ENCODE measurements around the gene TGFBR2.
A peak's percentile ranks its signal among the peaks of the same experiment; 100 is the strongest.
"Not testable (repeated sequence)": the region's sequence is repeated elsewhere in the genome, so short reads cannot be mapped to it uniquely, and the experiment has no call there.

TGFBR2 gene

DNA sequence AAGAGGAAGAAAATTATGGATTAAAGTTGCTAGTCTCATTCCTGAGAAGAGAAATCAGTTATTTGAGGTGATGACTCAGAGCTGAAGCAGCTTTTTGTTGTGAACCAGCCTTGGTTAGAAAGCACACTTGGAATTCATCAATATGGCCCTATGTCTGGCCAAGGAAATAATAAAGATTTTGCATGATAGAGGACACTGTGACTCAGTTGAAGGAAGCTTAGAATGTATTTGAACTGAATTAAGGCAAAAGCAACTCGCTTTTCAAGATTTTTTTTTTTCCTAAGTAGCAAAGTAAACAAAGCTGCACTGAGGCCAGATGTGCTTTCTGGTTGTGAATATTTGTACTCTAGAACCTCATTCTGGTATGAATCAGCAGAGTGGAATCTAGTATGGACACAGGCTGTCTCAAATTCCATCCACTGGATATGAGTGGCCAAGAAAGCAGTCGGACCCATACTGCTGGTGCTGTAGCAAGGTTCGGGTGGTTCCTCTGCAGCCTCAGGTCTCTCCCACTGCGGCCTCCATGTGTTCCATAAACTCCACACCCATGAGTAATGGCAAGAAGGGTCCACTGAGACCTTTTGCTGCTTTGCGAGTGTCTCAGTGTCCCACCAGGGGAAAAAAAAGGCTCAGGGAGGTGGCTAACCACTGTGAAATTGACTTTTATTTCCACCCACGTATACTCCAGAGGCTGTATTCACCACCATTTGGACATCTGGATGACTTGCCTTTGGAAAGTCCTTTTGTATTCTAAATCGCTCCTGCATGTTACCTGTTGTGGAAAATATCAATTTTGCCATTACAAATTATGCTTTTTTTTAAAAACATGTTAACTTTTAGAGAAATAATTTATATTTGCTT lies 53.1 kb downstream of the TGFBR2 start:
- no peak for DNase-seq

GRCh38 chr3:30660136-30660535 lies 53.7 kb downstream of the TGFBR2 start:
- no peak for DNase-seq

DNA sequence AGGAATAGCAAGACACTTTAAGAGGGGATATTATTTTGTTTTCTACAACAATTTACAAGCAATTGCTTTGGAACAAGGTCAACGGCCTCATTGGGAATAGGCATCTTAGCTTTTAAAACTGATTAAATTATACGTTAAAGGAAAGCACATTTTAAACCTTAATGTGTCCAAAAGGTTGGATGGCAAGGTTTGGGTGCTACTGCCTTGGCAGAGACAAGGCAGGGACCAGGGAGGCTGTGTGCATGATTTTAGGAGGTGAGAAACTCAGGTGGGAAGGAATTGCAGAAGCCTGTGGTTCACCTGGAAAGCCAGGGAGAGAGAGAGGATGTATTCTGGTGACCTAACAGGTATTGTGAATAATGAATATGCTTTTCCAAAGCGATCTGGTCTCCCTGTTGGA lies 54.3 kb downstream of the TGFBR2 start:
- DNase-seq: no peak

DNA sequence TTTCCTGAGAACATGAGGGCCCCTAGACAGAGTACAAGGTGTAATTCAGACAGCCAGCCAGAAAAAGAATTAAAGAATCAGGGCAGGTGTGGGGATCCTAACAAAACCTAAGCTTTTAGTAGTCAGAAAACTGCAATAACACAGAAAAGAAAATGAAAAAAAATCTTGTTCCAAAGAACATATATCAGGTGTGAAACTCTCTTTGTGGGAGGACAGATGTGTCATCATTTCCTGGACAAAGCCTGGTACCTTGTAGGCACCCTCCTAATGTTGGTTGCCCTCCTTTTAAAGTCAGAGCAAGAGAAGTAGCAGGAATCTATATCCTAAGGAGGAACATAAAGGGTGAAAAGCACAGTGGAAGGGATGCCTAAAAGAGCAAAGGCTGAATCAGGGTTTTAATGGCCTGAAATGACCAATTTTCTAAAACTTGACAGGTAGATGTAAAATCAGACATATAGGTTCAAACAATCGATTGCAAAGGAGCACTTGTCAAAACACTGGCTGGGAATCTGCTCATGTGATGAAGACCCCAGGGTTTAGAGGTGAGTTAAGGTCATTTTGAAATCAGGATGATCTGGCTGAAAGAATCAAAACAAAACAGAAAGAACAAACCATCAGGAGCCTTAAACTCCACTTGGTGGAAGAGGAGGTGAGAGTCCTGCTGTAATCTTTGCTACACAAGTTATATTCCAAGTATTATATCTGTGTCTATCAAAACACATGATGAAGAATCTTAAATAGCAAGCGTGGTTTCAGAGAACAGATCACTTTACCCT lies 54.9 kb downstream of the TGFBR2 start:
- no peak for DNase-seq

GRCh38 chr3:30662836-30663235 lies 56.4 kb downstream of the TGFBR2 start:
- no peak for DNase-seq

GRCh38 chr3:30663533-30664241 lies 57.3 kb downstream of the TGFBR2 start:
- DNase-seq: no peak

GRCh38 chr3:30664459-30664858 lies 58.1 kb downstream of the TGFBR2 start:
- no peak for DNase-seq

DNA sequence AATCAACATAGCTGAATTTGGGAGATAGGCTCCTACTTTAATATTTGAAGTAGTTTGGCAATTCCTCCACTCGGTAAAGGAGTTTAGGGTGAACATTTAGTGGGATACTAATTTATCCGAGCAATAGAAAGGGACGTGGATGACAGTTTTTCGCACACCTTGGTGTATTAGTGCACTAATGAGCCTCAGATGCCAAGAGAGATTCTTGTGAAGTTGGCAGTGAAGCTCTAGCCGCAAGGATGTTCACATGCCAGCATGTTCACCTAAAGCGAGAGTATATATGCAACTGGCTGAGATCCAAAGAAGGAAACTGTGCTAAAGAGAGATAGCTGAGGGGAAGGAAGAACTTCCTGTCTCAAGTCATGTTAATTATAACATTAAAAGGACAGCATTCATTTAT lies 58.5 kb downstream of the TGFBR2 start:
- no peak for DNase-seq

DNA sequence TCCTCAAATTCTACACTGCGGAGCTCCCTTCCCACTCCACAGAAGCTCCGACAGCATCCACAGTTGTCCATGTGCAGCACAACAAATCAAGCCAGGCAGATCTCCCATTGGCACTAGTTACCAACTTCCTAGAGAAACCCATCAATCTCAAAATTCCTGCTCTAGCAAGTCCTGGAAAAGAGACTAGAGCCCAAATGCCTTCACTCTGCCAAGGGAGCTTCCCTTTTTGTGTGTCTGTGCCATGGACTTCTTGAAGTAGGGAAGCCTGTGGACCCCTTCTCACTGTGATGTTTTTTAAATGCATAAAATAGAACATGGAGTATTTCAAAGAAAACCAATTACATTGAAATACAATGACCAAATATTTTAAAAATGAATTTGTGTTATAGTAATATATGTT lies 59.1 kb downstream of the TGFBR2 start:
- no peak for DNase-seq

DNA sequence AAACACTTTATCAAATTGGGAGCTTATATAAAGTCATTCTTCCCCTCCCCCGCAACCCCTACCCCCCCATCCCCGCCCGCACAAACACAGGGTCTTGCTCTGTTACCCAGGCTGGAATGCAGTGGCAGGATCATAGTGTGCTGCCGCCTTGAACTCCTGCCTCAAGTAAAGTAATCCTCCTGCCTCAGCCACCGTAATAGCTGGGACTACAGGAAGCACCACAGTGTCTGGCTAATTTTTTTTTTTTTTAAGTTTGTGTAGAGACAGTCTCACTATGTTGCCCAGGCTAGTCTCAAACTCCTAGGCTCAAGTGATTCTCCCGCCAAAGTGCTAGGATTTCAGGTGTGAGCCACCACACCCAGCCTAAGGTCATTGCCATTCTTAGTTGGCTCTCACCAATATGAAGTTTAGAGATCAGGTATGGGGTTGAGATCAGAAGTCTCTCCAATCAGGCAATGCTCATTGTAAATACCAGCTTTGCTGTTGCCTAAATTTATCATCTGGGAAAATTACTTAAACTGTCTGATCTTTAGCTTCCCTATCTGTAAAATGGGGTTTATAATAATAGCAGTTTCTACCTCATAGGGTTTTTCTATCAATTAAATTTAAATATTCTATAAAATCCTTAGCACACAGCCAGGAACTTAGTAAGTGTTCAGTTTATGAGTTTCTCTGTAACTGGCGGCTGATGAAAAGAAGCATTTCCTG lies 60.3 kb downstream of the TGFBR2 start:
- no peak for DNase-seq

DNA sequence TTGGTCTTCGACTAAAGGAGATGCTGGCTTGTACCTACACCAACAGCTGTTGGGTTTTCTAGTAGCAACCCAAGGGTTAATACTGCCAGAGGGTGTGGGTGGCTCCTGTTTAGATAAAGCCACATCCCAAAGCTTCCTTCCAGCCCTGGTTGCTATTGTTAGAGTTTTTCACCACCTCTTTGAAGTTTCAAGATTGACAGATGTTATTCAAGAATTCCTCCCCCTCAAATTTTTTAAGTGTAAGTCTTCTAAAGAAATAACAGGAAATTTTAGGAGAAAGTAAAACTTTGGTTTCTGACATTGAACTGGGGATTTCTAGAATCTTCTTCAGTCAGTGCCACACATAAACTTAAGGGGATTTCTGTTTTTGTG lies 60.9 kb downstream of the TGFBR2 start:
- peak; percentile 47 for DNase-seq

DNA sequence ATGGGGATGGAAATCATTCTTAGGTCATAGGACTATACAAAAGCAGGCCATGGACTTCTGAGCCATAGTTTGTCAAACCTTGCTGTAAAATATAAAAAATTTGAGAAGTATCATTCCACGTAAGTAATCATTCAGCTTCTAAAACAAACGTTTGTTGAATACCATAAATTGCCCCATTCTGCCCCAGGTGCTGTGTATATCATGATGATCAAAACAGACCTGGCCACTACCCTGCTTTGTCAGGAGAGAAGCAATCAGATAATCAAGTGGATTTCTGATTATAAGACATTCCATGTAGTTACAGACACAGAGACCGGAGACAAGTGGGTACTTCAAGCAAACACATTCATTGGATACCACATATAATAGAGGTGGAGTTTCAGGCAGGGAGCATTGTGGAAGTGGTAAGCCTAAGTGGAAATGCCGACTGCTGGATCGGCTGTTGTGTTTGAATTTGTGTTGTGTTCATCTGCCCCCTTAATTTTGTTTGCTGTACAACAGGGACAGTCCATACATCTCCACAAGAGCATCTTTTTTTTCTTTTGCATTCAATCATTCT lies 61.7 kb downstream of the TGFBR2 start:
- no peak for DNase-seq

DNA sequence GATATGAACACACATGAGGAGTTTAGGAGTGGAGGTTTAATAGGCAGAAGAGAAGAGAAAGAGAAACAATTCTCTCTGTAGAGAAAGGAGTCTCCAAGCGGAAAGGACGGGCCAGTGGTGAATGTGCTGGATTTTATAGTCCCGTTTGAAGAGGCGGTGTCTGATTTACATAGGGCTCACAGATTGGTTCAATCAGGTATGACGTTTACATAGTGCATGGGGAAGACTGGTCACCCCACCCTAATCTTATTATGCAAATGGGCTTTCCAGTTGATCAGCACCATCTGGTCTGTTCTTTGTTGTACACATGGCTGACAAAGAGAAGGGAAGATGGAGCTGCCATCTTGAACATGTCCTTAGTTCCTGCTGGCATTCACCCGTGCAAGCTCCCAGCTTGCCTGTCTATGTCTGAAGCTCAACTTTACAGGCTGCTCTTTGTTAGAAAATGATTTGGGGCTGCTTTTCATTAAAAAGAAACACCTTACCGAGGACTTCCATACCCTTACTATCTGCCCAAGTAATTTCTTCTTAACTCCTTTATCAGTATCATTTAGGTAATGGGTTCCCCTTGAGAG lies 63.0 kb downstream of the TGFBR2 start:
- not testable (repeated sequence) for DNase-seq

DNA sequence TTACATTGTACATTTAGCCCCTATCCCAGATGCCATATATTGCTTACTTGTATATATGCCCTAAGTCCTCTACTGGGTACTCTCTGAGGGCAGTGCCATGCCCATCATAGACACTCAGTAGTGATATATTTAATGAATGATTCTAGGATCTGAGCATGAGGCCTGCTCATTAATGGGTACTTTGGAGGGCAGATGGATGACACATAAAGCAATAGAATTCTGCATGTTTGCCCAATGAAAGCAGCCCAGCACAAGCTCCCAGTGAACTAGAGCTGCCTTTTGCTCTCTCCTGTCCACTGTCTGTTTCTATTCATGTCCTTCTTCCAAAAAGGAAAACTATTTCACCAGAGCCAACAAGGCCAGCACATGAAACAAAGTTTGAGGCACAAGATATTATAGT lies 63.9 kb downstream of the TGFBR2 start:
- DNase-seq: no peak

- no peak for DNase-seq
Measured at GRCh38 chr3:30671527-30672286, 65.3 kb downstream of the TGFBR2 start.

- DNase-seq: no peak
Measured at GRCh38 chr3:30672287-30672735, 65.9 kb downstream of the TGFBR2 start.

DNA sequence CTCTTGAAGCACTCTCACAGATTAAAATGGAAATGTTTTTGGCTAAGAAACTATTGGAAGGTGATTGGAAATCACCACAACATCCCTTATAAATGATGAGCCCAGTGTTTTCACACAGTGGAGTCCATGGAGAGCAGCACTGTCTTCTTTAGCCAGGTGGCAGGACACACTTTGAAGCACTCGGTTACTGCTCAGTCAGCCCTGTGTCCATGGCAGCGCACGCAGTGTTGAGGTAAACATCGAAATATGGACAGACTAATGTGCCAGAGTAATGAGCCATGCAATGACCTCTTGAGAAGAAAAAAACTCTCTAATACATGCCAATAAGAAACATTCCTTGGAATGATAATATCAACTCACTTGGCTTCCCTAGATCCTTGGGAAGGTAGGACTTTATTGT lies 66.6 kb downstream of the TGFBR2 start:
- no peak for DNase-seq

- no peak for DNase-seq
Measured at GRCh38 chr3:30673425-30674341, 67.3 kb downstream of the TGFBR2 start.

DNA sequence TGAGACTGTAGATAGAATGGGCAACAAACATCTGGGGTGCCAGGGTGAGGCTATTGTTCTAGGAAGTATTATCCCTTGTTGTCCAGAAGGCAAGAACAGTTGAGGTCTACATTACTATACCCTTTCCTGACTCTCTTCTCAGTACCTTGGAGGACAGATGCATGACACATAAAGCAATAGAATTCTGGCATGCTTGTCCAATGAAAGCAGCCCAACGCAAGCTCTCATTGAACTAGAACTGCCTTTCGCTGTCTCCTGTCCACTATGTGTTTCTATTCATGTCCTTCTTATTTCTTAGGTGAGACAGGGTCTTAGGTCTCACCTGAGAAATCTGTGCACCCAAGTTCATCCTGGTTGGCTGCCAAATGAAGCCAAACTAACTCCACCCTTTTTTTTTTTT lies 68.6 kb downstream of the TGFBR2 start:
- DNase-seq: no peak

GRCh38 chr3:30675774-30676173 lies 69.4 kb downstream of the TGFBR2 start:
- no peak for DNase-seq
